Adrenal gland (tissue), 5 donors: ENCODE results near the gene ZDHHC4.

ENCODE experiments used
- POLR2A ChIP-seq, 2 donors: fragments of 450-650 bp; IDR thresholded peaks; one replicate each; pipeline ENCODE4 v1.6.1; 2017; ENCODE audit warnings: antibody characterized with exemption in 2 of 2, mild to moderate bottlenecking in 2 of 2, moderate library complexity in 1 of 2
- TF ChIP-seq, protein P1 (sequence below), 6 experiments: fragments of 450-650 bp in 4 of 6; fragments of 200-600 bp in 2 of 6; sonication (generic) in 1 of 6; IDR thresholded peaks; 1 replicate in 5 of 6; 2 replicates in 1 of 6; pipeline versions ENCODE4 v1.5.1 to v1.8.0; 2016 to 2021; ENCODE audit warnings: antibody characterized with exemption in 6 of 6, mild to moderate bottlenecking in 2 of 6, moderate library complexity in 1 of 6
- donor health status: DM: no; HTN: no; CAD: no.

DNA sequence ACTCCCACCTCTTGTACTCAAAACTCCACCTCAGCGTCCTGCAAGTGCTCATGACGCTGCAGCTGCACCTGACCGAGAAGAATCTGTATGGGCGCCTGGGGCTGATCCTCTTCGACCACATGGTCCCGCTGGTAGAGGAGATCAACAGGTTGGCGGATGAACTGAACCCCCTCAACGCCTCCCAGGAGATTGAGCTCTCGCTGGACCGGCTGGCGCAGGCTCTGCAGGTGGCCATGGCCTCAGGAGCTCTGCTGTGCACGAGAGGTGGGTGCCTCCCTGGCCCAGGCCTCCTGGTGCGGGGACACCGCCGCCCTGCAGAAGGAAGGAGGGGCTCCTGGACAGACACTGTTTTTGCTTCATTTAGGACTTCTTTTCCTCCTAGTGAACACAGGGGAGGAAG, 22.8 kb downstream of the ZDHHC4 start:
- TF ChIP-seq, protein P1, sequence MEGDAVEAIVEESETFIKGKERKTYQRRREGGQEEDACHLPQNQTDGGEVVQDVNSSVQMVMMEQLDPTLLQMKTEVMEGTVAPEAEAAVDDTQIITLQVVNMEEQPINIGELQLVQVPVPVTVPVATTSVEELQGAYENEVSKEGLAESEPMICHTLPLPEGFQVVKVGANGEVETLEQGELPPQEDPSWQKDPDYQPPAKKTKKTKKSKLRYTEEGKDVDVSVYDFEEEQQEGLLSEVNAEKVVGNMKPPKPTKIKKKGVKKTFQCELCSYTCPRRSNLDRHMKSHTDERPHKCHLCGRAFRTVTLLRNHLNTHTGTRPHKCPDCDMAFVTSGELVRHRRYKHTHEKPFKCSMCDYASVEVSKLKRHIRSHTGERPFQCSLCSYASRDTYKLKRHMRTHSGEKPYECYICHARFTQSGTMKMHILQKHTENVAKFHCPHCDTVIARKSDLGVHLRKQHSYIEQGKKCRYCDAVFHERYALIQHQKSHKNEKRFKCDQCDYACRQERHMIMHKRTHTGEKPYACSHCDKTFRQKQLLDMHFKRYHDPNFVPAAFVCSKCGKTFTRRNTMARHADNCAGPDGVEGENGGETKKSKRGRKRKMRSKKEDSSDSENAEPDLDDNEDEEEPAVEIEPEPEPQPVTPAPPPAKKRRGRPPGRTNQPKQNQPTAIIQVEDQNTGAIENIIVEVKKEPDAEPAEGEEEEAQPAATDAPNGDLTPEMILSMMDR (IDR thresholded peaks at IDR 0.05), result no peak
- TF ChIP-seq POLR2A (IDR thresholded peaks at IDR 0.05), result no peak
